HL-60 (cell line): ENCODE data around the gene BTBD7.

Experiments
- CTCF ChIP-seq: IDR thresholded peaks from one replicate; pipeline ENCODE4 v1.5.1; 2011; ENCODE audit warnings: low read length, control low read depth, inconsistent platforms; ENCODE audit not compliant: insufficient read depth
- GABPA ChIP-seq: IDR thresholded peaks from 2 replicates; pipeline ENCODE4 v1.6.1; 2012; ENCODE audit warnings: low read depth
- POLR2AphosphoS5 ChIP-seq: IDR thresholded peaks from 2 replicates; pipeline ENCODE4 v1.6.1; 2012; ENCODE audit warnings: low read depth
- SPI1 ChIP-seq: IDR thresholded peaks from 2 replicates; pipeline ENCODE4 v1.6.1; 2012; ENCODE audit warnings: low read depth, mild to moderate bottlenecking, borderline replicate concordance

- TF ChIP-seq CTCF (no peak), POLR2AphosphoS5 (no peak), SPI1 (no peak), GABPA (no peak)
Observed at GRCh38 chr14:93322929-93323599, 9.8 kb downstream of the BTBD7 start.
